H1 (cell line): ENCODE measurements around the gene MAP2K2. TPM values are rescaled to one million over a fixed set of nuclear protein-coding genes. Genes with fewer than 3 reads are reported as not detected.
A peak's percentile ranks its signal among the peaks of the same experiment; 100 is the strongest.

ENCODE experiments used
- CTCF ChIA-PET: fragments of 300-600 bp; sonication (Branson Sonifier 250); formaldehyde crosslinking; loops from one replicate; lab custom pipeline; 2021; ENCODE audit not compliant: partially characterized antibody; lab: Charles Lee
- POLR2A ChIA-PET: fragments of 300-600 bp; sonication (Branson Sonifier 250); formaldehyde crosslinking; loops from one replicate; lab custom pipeline; 2021; ENCODE audit warnings: inconsistent platforms; ENCODE audit not compliant: partially characterized antibody; lab: Charles Lee
- DNase-seq, 2 experiments: peaks; one replicate each; pipeline versions ENCODE4 v3.0.0 to v3.0.0-alpha.2; 2010 to 2022; ENCODE audit warnings: low spot score in 2 of 2, low read depth in 1 of 2, mixed read lengths in 1 of 2
- FAIRE-seq: peaks from 2 replicates; lab custom pipeline; 2011; peaks lifted over from hg19 to GRCh38; lab: Jason Lieb, UNC
- H2AFZ ChIP-seq: 2 replicates; pipeline ENCODE4 v1.8.1; 2012; ENCODE audit warnings: low read length, inconsistent platforms
- H2AK5ac ChIP-seq: 2 replicates; pipeline ENCODE4 v1.6.1; 2013; ENCODE audit warnings: low read depth, low read length
- H2BK120ac ChIP-seq: replicated peaks from 2 replicates; pipeline ENCODE3; 2013; ENCODE audit warnings: low read depth, low read length, inconsistent platforms
- H2BK12ac ChIP-seq: 2 replicates; pipeline ENCODE4 v1.6.1; 2013; ENCODE audit warnings: low read depth, low read length
- H2BK15ac ChIP-seq: 2 replicates; pipeline ENCODE4 v1.6.1; 2013; ENCODE audit warnings: low read length
- H2BK20ac ChIP-seq: 2 replicates; pipeline ENCODE4 v1.6.1; 2013; ENCODE audit warnings: low read length
- H2BK5ac ChIP-seq: 2 replicates; pipeline ENCODE4 v1.6.1; 2013; ENCODE audit warnings: low read depth, low read length
- H3K14ac ChIP-seq: 2 replicates; pipeline ENCODE4 v1.6.1; 2013; ENCODE audit warnings: inconsistent platforms; ENCODE audit not compliant: insufficient read length
- H3K18ac ChIP-seq: 2 replicates; pipeline ENCODE4 v1.6.1; 2013; ENCODE audit warnings: low read length; ENCODE audit errors: extremely low read depth
- H3K23ac ChIP-seq: 2 replicates; pipeline ENCODE4 v1.6.1; 2013; ENCODE audit warnings: inconsistent platforms; ENCODE audit not compliant: insufficient read length
- H3K23me2 ChIP-seq: 2 replicates; pipeline ENCODE4 v1.6.1; 2013; ENCODE audit warnings: low read depth, low read length
- H3K27ac ChIP-seq: 2 replicates; pipeline ENCODE4 v1.6.1; 2011; ENCODE audit warnings: low read depth, low read length, inconsistent platforms
- H3K27me3 ChIP-seq, 4 experiments: replicated peaks in 1 of 4; 1 replicate in 1 of 4; 2 replicates in 3 of 4; pipeline versions ENCODE4 v1.6.1 to v1.8.1; 2011 to 2013; ENCODE audit warnings: low read length in 3 of 4, mild to moderate bottlenecking in 3 of 4, inconsistent platforms in 2 of 4, mixed read lengths in 2 of 4, moderate library complexity in 1 of 4; ENCODE audit not compliant: control insufficient read depth in 3 of 4, insufficient read depth in 3 of 4; ENCODE audit errors: extremely low read depth in 1 of 4
- H3K36me3 ChIP-seq, 4 experiments: 2 replicates each; pipeline versions ENCODE4 v1.6.1 to v1.8.1; 2011 to 2013; ENCODE audit warnings: mild to moderate bottlenecking in 4 of 4, low read length in 3 of 4, moderate library complexity in 2 of 4, control low read depth in 1 of 4, inconsistent platforms in 1 of 4; ENCODE audit not compliant: insufficient read depth in 4 of 4, control insufficient read depth in 2 of 4
- H3K4ac ChIP-seq: replicated peaks from 2 replicates; pipeline ENCODE3; 2013; ENCODE audit warnings: low read length, low read depth, mixed read lengths, inconsistent platforms; ENCODE audit not compliant: insufficient read length
- H3K4me1 ChIP-seq, 4 experiments: replicated peaks in 1 of 4; 1 replicate in 1 of 4; 2 replicates in 3 of 4; pipeline versions ENCODE4 v1.6.1 to v1.8.1; 2011 to 2013; ENCODE audit warnings: low read length in 3 of 4, inconsistent platforms in 2 of 4, mixed read lengths in 1 of 4; ENCODE audit not compliant: insufficient read depth in 4 of 4, control insufficient read depth in 3 of 4
- H3K4me2 ChIP-seq, 2 experiments: 2 replicates each; pipeline versions ENCODE4 v1.6.1 to v1.8.1; 2011 to 2013; ENCODE audit warnings: low read depth in 2 of 2, low read length in 2 of 2, control low read depth in 1 of 2, inconsistent platforms in 1 of 2, mild to moderate bottlenecking in 1 of 2; ENCODE audit not compliant: insufficient read depth in 1 of 2
- H3K4me3 ChIP-seq, 4 experiments: fragments of 200-600, 300-600 bp in 1 of 4; sonication (generic), shearing (Covaris generic), sonication (Bioruptor Twin) in 1 of 4; 2 replicates each; pipeline versions ENCODE4 v1.5.1 to v1.8.1; 2011 to 2016; ENCODE audit warnings: low read length in 4 of 4, low read depth in 3 of 4, control low read depth in 2 of 4, inconsistent platforms in 2 of 4, mild to moderate bottlenecking in 2 of 4, mixed read lengths in 1 of 4, moderate library complexity in 1 of 4; ENCODE audit not compliant: insufficient read depth in 2 of 4; ENCODE audit errors: extremely low read depth in 1 of 4
- H3K56ac ChIP-seq: replicated peaks from 2 replicates; pipeline ENCODE3; 2013; ENCODE audit warnings: low read depth, mild to moderate bottlenecking, mixed read lengths, low read length, inconsistent platforms; ENCODE audit not compliant: insufficient read length
- H3K79me1 ChIP-seq: 2 replicates; pipeline ENCODE4 v1.6.1; 2013; ENCODE audit warnings: low read depth, low read length, control low read depth
- H3K79me2 ChIP-seq, 2 experiments: 2 replicates each; pipeline versions ENCODE4 v1.6.1 to v1.8.1; 2012 to 2013; ENCODE audit warnings: low read length in 2 of 2, mild to moderate bottlenecking in 2 of 2, inconsistent platforms in 1 of 2; ENCODE audit not compliant: insufficient read depth in 2 of 2, control insufficient read depth in 1 of 2
- H3K9ac ChIP-seq, 4 experiments: replicated peaks in 1 of 4; 1 replicate in 1 of 4; 2 replicates in 3 of 4; pipeline versions ENCODE4 v1.6.1 to v1.8.1; 2011 to 2013; ENCODE audit warnings: low read depth in 3 of 4, low read length in 3 of 4, control low read depth in 2 of 4, mild to moderate bottlenecking in 2 of 4, moderate library complexity in 2 of 4, inconsistent platforms in 1 of 4; ENCODE audit errors: extremely low read depth in 1 of 4
- H3K9me3 ChIP-seq, 2 experiments: 2 replicates each; pipeline versions ENCODE4 v1.6.1 to v1.8.1; 2012 to 2013; ENCODE audit warnings: mild to moderate bottlenecking in 2 of 2, moderate library complexity in 2 of 2, control low read depth in 1 of 2, inconsistent platforms in 1 of 2, low read depth in 1 of 2, low read length in 1 of 2, mixed read lengths in 1 of 2; ENCODE audit not compliant: insufficient read depth in 2 of 2
- H4K20me1 ChIP-seq, 2 experiments: replicated peaks in 1 of 2; 2 replicates each; pipeline versions ENCODE3 to v1.8.1; 2011 to 2013; ENCODE audit warnings: inconsistent platforms in 2 of 2, low read length in 2 of 2, mild to moderate bottlenecking in 1 of 2; ENCODE audit not compliant: insufficient read depth in 2 of 2, control insufficient read depth in 1 of 2
- H4K5ac ChIP-seq: 2 replicates; pipeline ENCODE4 v1.6.1; 2013; ENCODE audit warnings: low read length, low read depth, mixed read lengths, inconsistent platforms; ENCODE audit not compliant: insufficient read length
- H4K8ac ChIP-seq: 2 replicates; pipeline ENCODE4 v1.8.0; 2013; ENCODE audit warnings: mild to moderate bottlenecking, moderate library complexity, low read length, inconsistent platforms; ENCODE audit not compliant: insufficient read depth; ENCODE audit errors: extremely low read depth
- H4K91ac ChIP-seq: replicated peaks from 2 replicates; pipeline ENCODE3; 2013; ENCODE audit warnings: low read length, mixed read lengths, inconsistent platforms; ENCODE audit not compliant: insufficient read length
- CBX5 ChIP-seq: fragments of 300-800, 300-1000 bp; sonication (generic); IDR thresholded peaks from 2 replicates; pipeline ENCODE4 v1.7.1; 2016; ENCODE audit warnings: antibody characterized with exemption, low read length, low read depth
- KDM1A ChIP-seq: fragments of 200-600, 300-600 bp; sonication (generic); IDR thresholded peaks from 2 replicates; pipeline ENCODE4 v1.7.1; 2016; ENCODE audit warnings: mild to moderate bottlenecking, low read length, borderline replicate concordance
- KDM4A ChIP-seq: IDR thresholded peaks from one replicate; pipeline ENCODE4 v1.7.1; 2012; ENCODE audit warnings: low read depth, mild to moderate bottlenecking, moderate library complexity, low read length, inconsistent platforms; ENCODE audit not compliant: severe bottlenecking
- WGBS, 2 experiments: shearing (Covaris generic) in 1 of 2; methylation state at CpG; one replicate each; pipeline versions ENCODE4 v1.1.6 to v1.1.7; 2013 to 2015; ENCODE audit warnings: low lambda C conversion rate in 2 of 2, mixed read lengths in 2 of 2, inconsistent platforms in 1 of 2, low coverage in 1 of 2, missing lambda C conversion rate in 1 of 2; ENCODE audit not compliant: insufficient replicate concordance in 2 of 2, insufficient coverage in 1 of 2, insufficient read length in 1 of 2; ENCODE audit errors: extremely low coverage in 1 of 2, missing lambda C conversion rate in 1 of 2; 5-methylcytosine and 5-hydroxymethylcytosine counted together
- polyA plus RNA-seq, 7 experiments: library from polyadenylated mRNA; depleted of rRNA in 3 of 7; stranded (reverse) in 5 of 7; unstranded in 2 of 7; fragments of >200 nt in 5 of 7; fragments of 200-250 nt in 2 of 7; gene quantifications; 1 replicate in 5 of 7; 2 replicates in 1 of 7; 4 replicates in 1 of 7; pipeline versions ENCODE4 v1.2.1 to v1.2.3, GENCODE V29; 2011 to 2013; ENCODE audit warnings: missing spikeins in 2 of 7, mixed read lengths in 2 of 7
- total RNA-seq: library from RNA; stranded (reverse); fragmentation: NEBNext Ultra II Directional; extraction: Animal tissue kit (Norgen Biotek cat#: 25700); gene quantifications from 2 replicates; pipeline ENCODE4 v1.2.1, GENCODE V29; 2021

MAP2K2 gene
- total and polyA plus RNA-seq, 2 of the 8 experiments (the other 6 are each of a cell fraction or from before 2014, with no cell fraction given) = 111 to 162 TPM

GRCh38 chr19:4057931-4058692 lies 65.8 kb downstream of the MAP2K2 start:
- no peak overlapping the region for H2AFZ ChIP-seq
- no peak overlapping the region for H3K56ac ChIP-seq
- H4K8ac ChIP-seq = peak overlapping the region; percentile 42
- H3K23me2 ChIP-seq = 0 out of 2 replicates have a peak, but pooled peaks cover 3% of the 10 kb centered on the region
- H3K36me3 ChIP-seq = peaks cover 2 to 21% (median 10%) of the 10 kb centered on the region in 4 experiments
- H3K27ac ChIP-seq = 0 out of 2 replicates have a peak overlapping the region, but pooled peaks have one; percentile 33
- ChIA-PET CTCF (interaction anchor here (0.7 to 1.9 kb wide), 5 partner anchors 8 to 920 kb away, joined by 3 to 6 read pairs (median 3); no protein-coding TSS in a partner anchor), POLR2A (interaction anchor here (0.6 to 2.7 kb wide), 16 partner anchors 8 to 1056 kb away, joined by 3 to 10 read pairs (median 4); partner anchors contain the start of genes EEF2, PIAS4 and ZBTB7A)
- H2BK5ac ChIP-seq = no peak overlapping the region
- no peak overlapping the region for H4K5ac ChIP-seq
- peaks cover 0 to 40% (median 17%) of the 10 kb centered on the region in 4 experiments; a peak in 5 of 7 replicates for H3K4me1 ChIP-seq
- H4K91ac ChIP-seq = no peak overlapping the region
- no peak overlapping the region for H2BK12ac ChIP-seq
- no peak overlapping the region for H3K9ac ChIP-seq
- peaks cover 20% of the 10 kb centered on the region for H3K79me1 ChIP-seq
- H3K4me3 ChIP-seq = no peak overlapping the region
- H3K4me2 ChIP-seq = no peak overlapping the region
- H2BK15ac ChIP-seq = no peak overlapping the region
- H2AK5ac ChIP-seq = no peak overlapping the region
- no peak for FAIRE-seq
- no peaks in the 10 kb centered on the region for H3K9me3 ChIP-seq
- no peak overlapping the region for H3K4ac ChIP-seq
- no peak overlapping the region for H2BK20ac ChIP-seq
- peaks cover 16 to 78% of the 10 kb centered on the region in 2 experiments; a peak in 3 of 4 replicates for H3K79me2 ChIP-seq
- no peak for DNase-seq
- TF ChIP-seq KDM4A (no peak), CBX5 (no peak), KDM1A (0 out of 2 replicates have a peak, but pooled peaks have one; percentile 29)
- H2BK120ac ChIP-seq = no peak overlapping the region
- no peak overlapping the region for H3K14ac ChIP-seq
- no peak overlapping the region for H3K18ac ChIP-seq
- 89% methylated on average over 15 of the region's 22 CpGs; no CpG with 5 or more reads in 1 of the 2 experiments for WGBS, 2 experiments
- H3K23ac ChIP-seq = no peak overlapping the region
- H3K27me3 ChIP-seq = no peaks in the 10 kb centered on the region
- peaks cover 47 to 52% of the 10 kb centered on the region in 2 experiments for H4K20me1 ChIP-seq
